ENCODE data around the gene CRKL. TPM values are rescaled to one million over a fixed set of nuclear protein-coding genes. Genes with fewer than 3 reads are reported as not detected.
A peak's percentile ranks its signal among the peaks of the same experiment; 100 is the strongest.

Gene CRKL
- 59.1 TPM for total RNA-seq (ENCODE audit: unreplicated experiment)
- long read RNA-seq, full-length matches to known transcripts = 4 of 7 reads
- long read RNA-seq, partial matches to known transcripts = 0 of 7 reads
- long read RNA-seq, other reads (novel, unspliced or antisense) = 3 of 7 reads

GRCh38 chr22:20916916-20917810 is at the start of gene CRKL:
TSS of gene CRKL (plus strand) at chr22:20917407. CDS start at chr22:20917935, 528 bp downstream.
- Mint-ChIP-seq H3K4me1 (ENCODE audit: unreplicated experiment) (peaks cover 29% of the 10 kb centered on the region), H3K9me3 (ENCODE audit: unreplicated experiment) (no peaks in the 10 kb centered on the region), H3K27ac (ENCODE audit: unreplicated experiment) (peak within 1 kb of the TSS; percentile 95), H3K27me3 (ENCODE audit: unreplicated experiment) (peaks cover 15% of the 10 kb centered on the region), H3K4me3 (ENCODE audit: unreplicated experiment) (peak within 1 kb of the TSS; percentile 99), H3K36me3 (ENCODE audit: low read depth, unreplicated experiment) (no peaks in the 10 kb centered on the region)
- TF ChIP-seq CTCF (IDR thresholded peaks at IDR 0.05; ENCODE audit: unreplicated experiment) = peak; percentile 86
- peak; percentile 97 for DNase-seq (ENCODE audit: low spot score)

GRCh38 chr22:20868025-20868962 is 48.9 kb upstream of the CRKL start:
- H3K27ac Mint-ChIP-seq (ENCODE audit: unreplicated experiment) = no peak overlapping the region
- TF ChIP-seq CTCF (IDR thresholded peaks at IDR 0.05; ENCODE audit: unreplicated experiment) = no peak
- peaks cover 5% of the 10 kb centered on the region for H3K36me3 Mint-ChIP-seq (ENCODE audit: low read depth, unreplicated experiment)
- H3K9me3 Mint-ChIP-seq (ENCODE audit: unreplicated experiment) = no peaks in the 10 kb centered on the region
- peaks cover 2% of the 10 kb centered on the region for H3K27me3 Mint-ChIP-seq (ENCODE audit: unreplicated experiment)
- DNase-seq (ENCODE audit: low spot score) = no peak
- H3K4me3 Mint-ChIP-seq (ENCODE audit: unreplicated experiment) = no peak overlapping the region
- H3K4me1 Mint-ChIP-seq (ENCODE audit: unreplicated experiment) = peaks cover 19% of the 10 kb centered on the region

- Mint-ChIP-seq H3K27ac (ENCODE audit: unreplicated experiment) (no peak overlapping the region), H3K36me3 (ENCODE audit: low read depth, unreplicated experiment) (peaks cover 5% of the 10 kb centered on the region), H3K27me3 (ENCODE audit: unreplicated experiment) (peaks cover 2% of the 10 kb centered on the region), H3K4me1 (ENCODE audit: unreplicated experiment) (peaks cover 19% of the 10 kb centered on the region), H3K4me3 (ENCODE audit: unreplicated experiment) (no peak overlapping the region), H3K9me3 (ENCODE audit: unreplicated experiment) (no peaks in the 10 kb centered on the region)
- no peak for DNase-seq (ENCODE audit: low spot score)
- no peak for TF ChIP-seq CTCF (IDR thresholded peaks at IDR 0.05; ENCODE audit: unreplicated experiment)
Measured at GRCh38 chr22:20869234-20869633, 48.0 kb upstream of the CRKL start.

GRCh38 chr22:20873214-20873613 is 44.0 kb upstream of the CRKL start:
- Mint-ChIP-seq H3K9me3 (ENCODE audit: unreplicated experiment) (no peaks in the 10 kb centered on the region), H3K4me3 (ENCODE audit: unreplicated experiment) (no peak overlapping the region), H3K27me3 (ENCODE audit: unreplicated experiment) (peaks cover 2% of the 10 kb centered on the region), H3K36me3 (ENCODE audit: low read depth, unreplicated experiment) (peaks cover 6% of the 10 kb centered on the region), H3K4me1 (ENCODE audit: unreplicated experiment) (no peaks in the 10 kb centered on the region), H3K27ac (ENCODE audit: unreplicated experiment) (no peak overlapping the region)
- no peak for TF ChIP-seq CTCF (IDR thresholded peaks at IDR 0.05; ENCODE audit: unreplicated experiment)
- no peak for DNase-seq (ENCODE audit: low spot score)

Data from endothelial cell (in vitro differentiated cells).